ENCODE data around the gene RUFY3. TPM values are rescaled to one million over a fixed set of nuclear protein-coding genes. Genes with fewer than 3 reads are reported as not detected.

Gene RUFY3
- 43.0 TPM for polyA plus RNA-seq (2012; ENCODE audit: insufficient read depth, insufficient read length, low read depth)

- Histone ChIP-seq H3K36me3 (peaks cover 7% of the 10 kb centered on the region), H3K4me3 (ENCODE audit: low read depth, low read length) (peak within 1 kb of the TSS; percentile 90), H3K9me3 (no peaks in the 10 kb centered on the region), H3K4me1 (no peaks in the 10 kb centered on the region), H3K27me3 (no peaks in the 10 kb centered on the region)
- DNase-seq, result peak; percentile 76
- no peak for TF ChIP-seq CTCF (IDR thresholded peaks at IDR 0.05; ENCODE audit: low read depth, low read length)
Measured at GRCh38 chr4:70721747-70722146, at the start of gene RUFY3. TSS of gene RUFY3 (plus strand) at chr4:70721964. CDS start at chr4:70722574, 610 bp downstream.

- Histone ChIP-seq H3K4me1 (no peaks in the 10 kb centered on the region), H3K9me3 (no peaks in the 10 kb centered on the region), H3K27me3 (no peaks in the 10 kb centered on the region), H3K4me3 (ENCODE audit: low read depth, low read length) (no peak overlapping the region), H3K36me3 (no peaks in the 10 kb centered on the region)
- TF ChIP-seq CTCF (IDR thresholded peaks at IDR 0.05; ENCODE audit: low read depth, low read length), result no peak
- no peak for DNase-seq
Measured at GRCh38 chr4:70674191-70674590, 47.6 kb upstream of the RUFY3 start.

GRCh38 chr4:70674731-70675130 lies 47.0 kb upstream of the RUFY3 start:
- Histone ChIP-seq H3K4me1 (no peaks in the 10 kb centered on the region), H3K4me3 (ENCODE audit: low read depth, low read length) (no peak overlapping the region)

GRCh38 chr4:70676554-70677090 lies 45.1 kb upstream of the RUFY3 start:
- no peak for TF ChIP-seq CTCF (IDR thresholded peaks at IDR 0.05; ENCODE audit: low read depth, low read length)
- Histone ChIP-seq H3K36me3 (no peaks in the 10 kb centered on the region), H3K4me3 (ENCODE audit: low read depth, low read length) (no peak overlapping the region), H3K9me3 (no peaks in the 10 kb centered on the region), H3K27me3 (no peaks in the 10 kb centered on the region), H3K4me1 (no peaks in the 10 kb centered on the region)
- DNase-seq, result no peak

More at GRCh38 chr4:70674731-70675130, 47.0 kb upstream of the RUFY3 start:
- no peaks in the 10 kb centered on the region for H3K36me3 ChIP-seq
- no peak for TF ChIP-seq CTCF (IDR thresholded peaks at IDR 0.05; ENCODE audit: low read depth, low read length)
- no peaks in the 10 kb centered on the region for H3K9me3 ChIP-seq
- H3K27me3 ChIP-seq, result no peaks in the 10 kb centered on the region
- DNase-seq, result no peak

GRCh38 chr4:70678383-70678999 lies 43.3 kb upstream of the RUFY3 start:
- Histone ChIP-seq H3K4me1 (no peaks in the 10 kb centered on the region), H3K27me3 (no peaks in the 10 kb centered on the region), H3K9me3 (no peaks in the 10 kb centered on the region), H3K36me3 (no peaks in the 10 kb centered on the region), H3K4me3 (ENCODE audit: low read depth, low read length) (no peak overlapping the region)
- no peak for TF ChIP-seq CTCF (IDR thresholded peaks at IDR 0.05; ENCODE audit: low read depth, low read length)
- DNase-seq, result no peak

GRCh38 chr4:70680934-70681333 lies 40.8 kb upstream of the RUFY3 start:
- no peaks in the 10 kb centered on the region for H3K9me3 ChIP-seq
- no peaks in the 10 kb centered on the region for H3K27me3 ChIP-seq
- H3K4me1 ChIP-seq, result no peaks in the 10 kb centered on the region
- no peak overlapping the region for H3K4me3 ChIP-seq (ENCODE audit: low read depth, low read length)
- no peak for TF ChIP-seq CTCF (IDR thresholded peaks at IDR 0.05; ENCODE audit: low read depth, low read length)
- DNase-seq, result no peak
- no peaks in the 10 kb centered on the region for H3K36me3 ChIP-seq
